A673 (cell line): ENCODE results near the gene VTI1A.

Experiments used
- EZH2 ChIP-seq: fragments of 200-600 bp; sonication (generic); IDR thresholded peaks from 2 replicates; pipeline ENCODE4 v1.6.1; 2017; ENCODE audit warnings: borderline replicate concordance, low read depth, mild to moderate bottlenecking, mixed read lengths, antibody characterized with exemption, low read length; ENCODE audit not compliant: poor library complexity, severe bottlenecking
- TF ChIP-seq, protein P1 (sequence below): fragments of 300-800, 200-600 bp; sonication (generic); conservative IDR thresholded peaks from 2 replicates; pipeline ENCODE4 v1.5.1; 2017; ENCODE audit warnings: low read depth, mild to moderate bottlenecking, antibody characterized with exemption, low read length, moderate library complexity, mixed read lengths

DNA sequence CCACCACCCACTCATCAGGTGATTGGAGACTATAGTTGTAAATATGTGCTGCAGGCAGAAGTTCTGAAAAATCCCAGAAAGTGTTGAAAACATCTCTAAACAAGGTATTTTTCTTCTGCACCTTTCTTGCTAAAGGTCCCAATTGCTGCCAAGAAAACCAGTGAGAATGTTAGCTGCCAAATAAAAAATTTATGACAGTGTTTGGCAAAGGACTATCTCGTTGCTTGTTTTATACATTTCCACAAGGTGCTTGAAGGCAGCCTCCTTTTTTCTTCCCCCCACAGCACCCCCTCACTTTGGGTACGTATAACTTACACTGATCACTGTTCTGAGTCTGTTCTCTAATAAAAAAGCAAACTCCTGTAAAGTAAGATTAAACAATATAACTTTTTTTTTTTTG, 344.4 kb downstream of the VTI1A start:
- TF ChIP-seq, protein P1, sequence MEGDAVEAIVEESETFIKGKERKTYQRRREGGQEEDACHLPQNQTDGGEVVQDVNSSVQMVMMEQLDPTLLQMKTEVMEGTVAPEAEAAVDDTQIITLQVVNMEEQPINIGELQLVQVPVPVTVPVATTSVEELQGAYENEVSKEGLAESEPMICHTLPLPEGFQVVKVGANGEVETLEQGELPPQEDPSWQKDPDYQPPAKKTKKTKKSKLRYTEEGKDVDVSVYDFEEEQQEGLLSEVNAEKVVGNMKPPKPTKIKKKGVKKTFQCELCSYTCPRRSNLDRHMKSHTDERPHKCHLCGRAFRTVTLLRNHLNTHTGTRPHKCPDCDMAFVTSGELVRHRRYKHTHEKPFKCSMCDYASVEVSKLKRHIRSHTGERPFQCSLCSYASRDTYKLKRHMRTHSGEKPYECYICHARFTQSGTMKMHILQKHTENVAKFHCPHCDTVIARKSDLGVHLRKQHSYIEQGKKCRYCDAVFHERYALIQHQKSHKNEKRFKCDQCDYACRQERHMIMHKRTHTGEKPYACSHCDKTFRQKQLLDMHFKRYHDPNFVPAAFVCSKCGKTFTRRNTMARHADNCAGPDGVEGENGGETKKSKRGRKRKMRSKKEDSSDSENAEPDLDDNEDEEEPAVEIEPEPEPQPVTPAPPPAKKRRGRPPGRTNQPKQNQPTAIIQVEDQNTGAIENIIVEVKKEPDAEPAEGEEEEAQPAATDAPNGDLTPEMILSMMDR: no peak
- TF ChIP-seq EZH2: no peak
